NCI-H2029 treated with DMSO at 0.1 percent for 48 hours (cell line): Measurements from ENCODE around the gene COQ6.
"Not testable (repeated sequence)": the region's sequence is repeated elsewhere in the genome, so short reads cannot be mapped to it uniquely, and the experiment has no call there.

Experiments
- DNase-seq: peaks from one replicate; lab custom pipeline; 2025; lab: John Stamatoyannopoulos, UW

COQ6 gene

GRCh38 chr14:73949752-73950734, at the start of gene COQ6, which contains the start of gene FAM161B:
Gene COQ6 (plus strand): TSS chr14:73950302. CDS start chr14:73950333, 31 bp downstream.
Gene FAM161B (minus strand): TSS chr14:73950094. CDS start chr14:73950026, 68 bp downstream.
- peak; percentile 52 for DNase-seq

- no peak for DNase-seq
Measured at GRCh38 chr14:73903028-73903427, 47.1 kb upstream of the COQ6 start.

- no peak for DNase-seq
Measured at GRCh38 chr14:73909681-73910080, 40.4 kb upstream of the COQ6 start.

- no peak for DNase-seq
Measured at GRCh38 chr14:73913256-73913655, 36.8 kb upstream of the COQ6 start.

GRCh38 chr14:73916324-73916723, 33.8 kb upstream of the COQ6 start:
- DNase-seq = no peak

- DNase-seq = not testable (repeated sequence)
Measured at GRCh38 chr14:73919457-73919856, 30.6 kb upstream of the COQ6 start.

GRCh38 chr14:73924337-73924736, 25.8 kb upstream of the COQ6 start:
- DNase-seq = no peak

- no peak for DNase-seq
Measured at GRCh38 chr14:73935666-73936065, 14.4 kb upstream of the COQ6 start.

GRCh38 chr14:73936548-73936947, 13.6 kb upstream of the COQ6 start:
- no peak for DNase-seq

GRCh38 chr14:73937012-73937411, 13.1 kb upstream of the COQ6 start:
- DNase-seq = no peak

GRCh38 chr14:73942180-73942579, 7.9 kb upstream of the COQ6 start:
- DNase-seq = no peak

- DNase-seq = no peak
Measured at GRCh38 chr14:73943083-73943482, 7.0 kb upstream of the COQ6 start.

GRCh38 chr14:73944432-73945158, 5.5 kb upstream of the COQ6 start:
- DNase-seq = no peak

GRCh38 chr14:73945159-73945670, 4.9 kb upstream of the COQ6 start:
- DNase-seq = no peak

- no peak for DNase-seq
Measured at GRCh38 chr14:73953731-73954130, 3.6 kb downstream of the COQ6 start.

GRCh38 chr14:73955674-73956073, 5.6 kb downstream of the COQ6 start:
- no peak for DNase-seq

- no peak for DNase-seq
Measured at GRCh38 chr14:73958591-73958990, 8.5 kb downstream of the COQ6 start.

GRCh38 chr14:73961192-73961591, 11.1 kb downstream of the COQ6 start:
- no peak for DNase-seq

- DNase-seq = no peak
Measured at GRCh38 chr14:73965216-73965615, 15.1 kb downstream of the COQ6 start.

- DNase-seq = no peak
Measured at GRCh38 chr14:73968885-73969284, 18.8 kb downstream of the COQ6 start.

GRCh38 chr14:73973497-73973896, 23.4 kb downstream of the COQ6 start:
- DNase-seq = no peak

GRCh38 chr14:73976125-73976524, 26.0 kb downstream of the COQ6 start:
- no peak for DNase-seq

- DNase-seq = no peak
Measured at GRCh38 chr14:73977896-73978295, 27.8 kb downstream of the COQ6 start.
